ENCODE data around the gene CBFB.

- no peak for TF ChIP-seq ZNF384 (IDR thresholded peaks at IDR 0.05)
- TF ChIP-seq PKNOX1 (IDR thresholded peaks at IDR 0.05): no peak
- TF ChIP-seq SP1 (IDR thresholded peaks at IDR 0.05): no peak
- TF ChIP-seq HDGF (IDR thresholded peaks at IDR 0.05; ENCODE audit: borderline replicate concordance): no peak
- TF ChIP-seq FOXM1 (IDR thresholded peaks at IDR 0.05; ENCODE audit: borderline replicate concordance): no peak
- TF ChIP-seq FOXA1 (IDR thresholded peaks at IDR 0.05): no peak
- no peak for TF ChIP-seq FOXK2 (IDR thresholded peaks at IDR 0.05)
- no peak for TF ChIP-seq TARDBP (IDR thresholded peaks at IDR 0.05)
Observed at GRCh38 chr16:67105246-67105645, 76.3 kb downstream of the CBFB start.
